HepG2 (cell line): ENCODE measurements around the gene USP34. TPM values are rescaled to one million over a fixed set of nuclear protein-coding genes. Genes with fewer than 3 reads are reported as not detected.

Experiments used
- ATAC-seq: fragments of 200-7000 bp; cut with Tn5 transposase; 3 replicates; pipeline ENCODE4 v1.9.1; 2020; ENCODE audit warnings: mild to moderate bottlenecking, moderate library complexity
- BruUV-seq: library from RNA; stranded (reverse); fragments of 400-500 nt; replicated peaks from 2 replicates; lab custom pipeline; 2021; lab: Mats Ljungman, UMichigan
- CTCF ChIA-PET: fragments of 300-600 bp; formaldehyde crosslinking; extraction: SDS; loops from one replicate; lab custom pipeline; 2021; ENCODE audit warnings: low total read pairs, inconsistent platforms, low intra/inter-chr PET ratio; lab: Yijun Ruan, JAX
- POLR2A ChIA-PET: fragments of 350-600 bp; sonication (Branson Sonifier 250); formaldehyde crosslinking; loops from one replicate; lab custom pipeline; 2020; ENCODE audit warnings: antibody characterized with exemption, inconsistent platforms; lab: Yijun Ruan, JAX
- DNase-seq: peaks from one replicate; pipeline ENCODE4 v3.0.0-alpha.2; 2015; ENCODE audit warnings: low spot score
- FAIRE-seq: peaks from 3 replicates; lab custom pipeline; 2011; peaks lifted over from hg19 to GRCh38; lab: Jason Lieb, UNC
- H2AFZ ChIP-seq: one replicate; pipeline ENCODE4 v1.6.1; 2011; ENCODE audit warnings: low read length, inconsistent platforms
- H3K27ac ChIP-seq: fragments of 300-600 bp; 3 replicates; pipeline ENCODE4 v1.8.0; 2011; ENCODE audit warnings: mixed run types, mild to moderate bottlenecking, mixed read lengths, low read length, inconsistent platforms; ENCODE audit not compliant: insufficient read depth; ENCODE audit errors: extremely low read length
- H3K27me3 ChIP-seq, 2 experiments: fragments of 200-600 bp in 1 of 2; 2 replicates in 1 of 2; 3 replicates in 1 of 2; pipeline versions ENCODE4 v1.6.0 to v1.8.0; 2011; ENCODE audit warnings: low read length in 2 of 2, mild to moderate bottlenecking in 2 of 2, moderate library complexity in 2 of 2, inconsistent platforms in 1 of 2; ENCODE audit not compliant: insufficient read depth in 2 of 2, control insufficient read depth in 1 of 2
- H3K36me3 ChIP-seq, 2 experiments: fragments of 200-600 bp in 1 of 2; replicated peaks in 1 of 2; 2 replicates in 1 of 2; 3 replicates in 1 of 2; pipeline versions ENCODE4 v1.5.1 to v1.8.0; 2011; ENCODE audit warnings: low read length in 2 of 2, inconsistent platforms in 1 of 2; ENCODE audit not compliant: insufficient read depth in 2 of 2, control insufficient read depth in 1 of 2
- H3K4me1 ChIP-seq: 2 replicates; pipeline ENCODE4 v1.5.1; 2012; ENCODE audit warnings: low read length, inconsistent platforms; ENCODE audit not compliant: insufficient read depth
- H3K4me2 ChIP-seq: 2 replicates; pipeline ENCODE4 v1.6.0; 2011; ENCODE audit warnings: low read depth, low read length, inconsistent platforms
- H3K4me3 ChIP-seq, 3 experiments: fragments of 200-600 bp in 1 of 3; sonication (generic), shearing (Covaris generic) in 1 of 3; replicated peaks in 1 of 3; 2 replicates each; pipeline ENCODE4 v1.5.1; 2011 to 2016; ENCODE audit warnings: low read length in 3 of 3, inconsistent platforms in 2 of 3, low read depth in 2 of 3, mild to moderate bottlenecking in 2 of 3, control low read depth in 1 of 3, mixed read lengths in 1 of 3; ENCODE audit not compliant: insufficient read depth in 1 of 3
- H3K79me2 ChIP-seq: one replicate; pipeline ENCODE4 v1.6.1; 2011; ENCODE audit warnings: low read length, inconsistent platforms; ENCODE audit not compliant: insufficient read depth
- H3K9ac ChIP-seq: 2 replicates; pipeline ENCODE4 v1.6.0; 2011; ENCODE audit warnings: mild to moderate bottlenecking, low read depth, low read length, inconsistent platforms; ENCODE audit not compliant: insufficient read depth
- H3K9me3 ChIP-seq: 2 replicates; pipeline ENCODE4 v1.5.1; 2012; ENCODE audit warnings: mild to moderate bottlenecking, low read length
- H4K20me1 ChIP-seq: 2 replicates; pipeline ENCODE4 v1.6.0; 2011; ENCODE audit warnings: inconsistent platforms, mild to moderate bottlenecking, low read length, moderate library complexity; ENCODE audit not compliant: insufficient read depth
- HMGXB4 ChIP-seq, 2 experiments: sonication (generic) in 1 of 2; formaldehyde crosslinking in 1 of 2; IDR thresholded peaks; 2 replicates each; pipeline versions ENCODE4 v1.4.0 to v1.6.1; 2018 to 2020; ENCODE audit warnings: missing genetic modification reagents in 2 of 2, borderline replicate concordance in 1 of 2, low read depth in 1 of 2, mild to moderate bottlenecking in 1 of 2, missing biosample characterization in 1 of 2
- PRDM4 ChIP-seq: sonication (generic); formaldehyde crosslinking; IDR thresholded peaks from 2 replicates; pipeline ENCODE4 v1.9.0; 2021; ENCODE audit warnings: missing genetic modification reagents, borderline replicate concordance
- RERE ChIP-seq: IDR thresholded peaks from 2 replicates; pipeline ENCODE4 v1.6.1; 2016; ENCODE audit warnings: low read depth, missing genetic modification reagents, missing compliant biosample characterization
- SUZ12 ChIP-seq: fragments of 150-350 bp; IDR thresholded peaks from 2 replicates; pipeline ENCODE4 v1.6.1; 2014; ENCODE audit warnings: low read depth, low read length
- ZNF329 ChIP-seq: sonication (generic); formaldehyde crosslinking; IDR thresholded peaks from 2 replicates; pipeline ENCODE4 v1.9.0; 2021; ENCODE audit warnings: low read depth, mild to moderate bottlenecking, missing genetic modification reagents
- ZNF639 ChIP-seq: conservative IDR thresholded peaks from 2 replicates; pipeline ENCODE4 v1.6.1; 2018; ENCODE audit warnings: missing genetic modification reagents
- ZNF652 ChIP-seq: IDR thresholded peaks from 2 replicates; pipeline ENCODE4 v1.6.1; 2016; ENCODE audit warnings: low read depth, borderline replicate concordance
- ZNF883 ChIP-seq: sonication (generic); formaldehyde crosslinking; IDR thresholded peaks from 2 replicates; pipeline ENCODE4 v1.5.1; 2020; ENCODE audit warnings: mild to moderate bottlenecking, missing genetic modification reagents; ENCODE audit errors: not compliant biosample characterization
- WGBS: methylation state at CpG from one replicate; pipeline ENCODE4 v1.1.6; 2017; ENCODE audit warnings: low lambda C conversion rate; 5-methylcytosine and 5-hydroxymethylcytosine counted together
- in situ Hi-C: cut with HindIII; loops from 2 replicates; pipeline ENCODE4 v1.10.0; 2017; ENCODE audit warnings: low pct_unique_long_range_greater_than_20kb; ENCODE audit not compliant: extremely low pct_ligation_motif_present
- intact Hi-C: fragments of 100-400 bp; cut with micrococcal nuclease; formaldehyde crosslinking; loops from one replicate; pipeline ENCODE4 v1.10.0; 2022; ENCODE audit not compliant: unreplicated experiment
- polyA plus RNA-seq, 8 experiments: library from polyadenylated mRNA; depleted of rRNA in 3 of 8; stranded (reverse) in 7 of 8; unstranded in 1 of 8; fragments of >200 nt; fragmentation: Illumina TruSeq in 4 of 8; extraction: Trizol in 4 of 8; gene quantifications; 2 replicates each; pipeline versions ENCODE4 v1.2.1 to v1.2.3, GENCODE V29; 2011 to 2016; ENCODE audit warnings: low read depth in 4 of 8, missing spikeins in 1 of 8, mixed read lengths in 1 of 8; ENCODE audit not compliant: insufficient read depth in 1 of 8
- total RNA-seq, 5 experiments: library from RNA; depleted of rRNA; stranded (reverse); fragments of >200 nt; fragmentation: Illumina TruSeq; extraction: Trizol; gene quantifications; 2 replicates each; pipeline ENCODE4 v1.2.3, GENCODE V29; 2016; ENCODE audit warnings: low read depth in 1 of 5

USP34 gene
- total and polyA plus RNA-seq, 2 of the 13 experiments (the other 11 are each of a cell fraction or from before 2014, with no cell fraction given) = 99.2 to 100 TPM

GRCh38 chr2:61318553-61318952 lies 152.3 kb downstream of the USP34 start (continued):
- TF ChIP-seq RERE (no peak), ZNF652 (CRISPR knock-in tag) (no peak)

GRCh38 chr2:61295981-61296380 lies 174.9 kb downstream of the USP34 start:
- H3K4me1 ChIP-seq = no peaks in the 10 kb centered on the region
- in situ Hi-C loops (no loop called here), intact Hi-C loops (no loop called here)
- ChIA-PET POLR2A (no interaction called here), CTCF (no interaction called here)
- no peak overlapping the region for H3K27ac ChIP-seq
- H2AFZ ChIP-seq = no peak overlapping the region
- H3K27me3 ChIP-seq = no peaks in the 10 kb centered on the region
- no peak for DNase-seq
- no peaks in the 10 kb centered on the region for H3K79me2 ChIP-seq
- no peak for FAIRE-seq
- no TSS peak for BruUV-seq
- H3K9ac ChIP-seq = no peak overlapping the region
- no peaks in the 10 kb centered on the region for H3K9me3 ChIP-seq
- H4K20me1 ChIP-seq = no peaks in the 10 kb centered on the region
- no peak for ATAC-seq
- H3K4me2 ChIP-seq = no peak overlapping the region
- peaks cover 18 to 57% of the 10 kb centered on the region in 2 experiments for H3K36me3 ChIP-seq
- WGBS = 98% methylated on average over 3 of the region's 3 CpGs
- no peak overlapping the region for H3K4me3 ChIP-seq
- TF ChIP-seq SUZ12 = no peak
- TF ChIP-seq ZNF639 (CRISPR knock-in tag) = no peak
- TF ChIP-seq PRDM4 = no peak
- TF ChIP-seq ZNF329 = no peak
- no peak for TF ChIP-seq HMGXB4 (CRISPR knock-in tag; IDR thresholded peaks at IDR 0.05; ENCODE audit: borderline replicate concordance in 1 of 2, low read depth in 1 of 2)
- TF ChIP-seq ZNF883 (CRISPR knock-in tag) = no peak
